Amniotic epithelial cell (primary cell): Measurements from ENCODE around the gene EMID1.

Source experiments
- DNase-seq: peaks from one replicate; pipeline ENCODE4 v3.0.0-alpha.2; 2010; ENCODE audit warnings: low read depth

Gene EMID1

DNA sequence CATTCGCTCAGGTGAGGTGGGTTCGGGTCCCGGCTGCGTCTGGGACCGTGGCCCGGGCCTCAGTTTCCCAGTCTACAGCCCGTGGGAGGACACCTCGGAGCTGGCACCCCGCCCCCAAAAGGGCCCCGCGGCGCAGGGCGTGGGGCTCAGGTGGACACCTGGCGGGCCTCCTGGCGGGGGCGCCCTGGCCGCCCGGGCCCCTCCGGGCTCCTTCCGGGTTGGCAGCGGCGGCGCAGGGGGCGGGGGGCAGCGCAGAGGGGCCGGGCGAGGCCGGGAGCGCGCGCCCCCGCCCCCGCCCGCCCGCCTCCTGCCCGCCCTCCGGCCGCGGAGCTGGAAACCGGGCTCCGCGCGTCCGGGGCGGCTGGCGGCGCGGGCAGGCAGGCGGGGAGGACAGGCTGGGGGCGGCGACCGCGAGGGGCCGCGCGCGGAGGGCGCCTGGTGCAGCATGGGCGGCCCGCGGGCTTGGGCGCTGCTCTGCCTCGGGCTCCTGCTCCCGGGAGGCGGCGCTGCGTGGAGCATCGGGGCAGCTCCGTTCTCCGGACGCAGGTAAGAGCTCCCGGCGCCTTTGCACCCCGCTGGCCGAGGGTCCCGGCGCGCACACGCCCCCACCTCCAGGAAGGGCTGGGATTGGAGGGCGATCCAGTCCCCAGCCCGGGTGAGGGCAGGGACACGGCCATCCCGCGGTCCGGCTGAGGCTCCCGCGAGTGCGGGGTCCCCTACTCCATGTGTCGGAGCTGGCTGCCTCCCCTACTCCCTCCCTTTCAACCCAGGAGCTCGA lies at the start of gene EMID1:
Gene EMID1 (plus strand): TSS at position 303 of the 778 bp plus-strand sequence. CDS start 143 bp downstream, at position 446.
- peak; percentile 6 for DNase-seq

DNA sequence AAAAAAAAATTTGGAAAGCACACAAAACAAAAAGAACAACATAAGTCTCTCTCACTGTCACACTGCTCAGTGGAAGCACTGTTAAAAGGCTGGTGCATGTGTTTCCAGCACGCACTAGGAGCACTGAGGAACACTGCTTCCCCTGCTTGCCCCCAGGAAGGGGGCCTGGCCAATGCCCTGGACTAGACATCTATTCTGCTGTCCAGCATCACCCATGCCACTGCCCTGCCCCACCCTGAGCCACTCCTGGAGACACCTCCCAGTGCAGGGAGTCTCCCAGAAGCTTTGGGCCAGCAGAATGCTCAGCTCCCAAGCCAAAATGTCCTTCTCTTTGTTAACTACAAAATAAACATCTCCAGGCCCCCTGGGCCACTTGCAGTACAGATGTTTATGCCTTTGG lies 49.7 kb upstream of the EMID1 start:
- DNase-seq, result no peak

DNA sequence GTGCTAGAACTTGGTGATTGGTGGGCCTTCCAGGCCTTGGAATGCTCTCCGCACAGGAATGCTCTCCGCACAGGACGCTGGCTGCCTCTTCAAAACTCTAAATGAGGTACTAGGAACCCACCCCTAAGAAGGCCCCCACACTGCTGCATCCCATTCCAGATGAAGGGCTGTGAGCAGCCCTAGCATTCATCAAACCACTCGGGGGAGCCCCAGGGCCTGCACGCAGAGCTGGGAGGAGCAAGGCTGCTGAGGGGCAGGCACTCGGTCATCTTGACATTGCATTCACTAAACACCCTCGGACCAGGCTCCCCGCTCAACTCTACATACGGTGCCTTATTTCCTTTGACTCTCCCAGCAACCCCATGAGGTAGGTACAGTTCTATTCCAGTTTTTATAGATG lies 49.2 kb upstream of the EMID1 start:
- DNase-seq, result peak; percentile 17

DNA sequence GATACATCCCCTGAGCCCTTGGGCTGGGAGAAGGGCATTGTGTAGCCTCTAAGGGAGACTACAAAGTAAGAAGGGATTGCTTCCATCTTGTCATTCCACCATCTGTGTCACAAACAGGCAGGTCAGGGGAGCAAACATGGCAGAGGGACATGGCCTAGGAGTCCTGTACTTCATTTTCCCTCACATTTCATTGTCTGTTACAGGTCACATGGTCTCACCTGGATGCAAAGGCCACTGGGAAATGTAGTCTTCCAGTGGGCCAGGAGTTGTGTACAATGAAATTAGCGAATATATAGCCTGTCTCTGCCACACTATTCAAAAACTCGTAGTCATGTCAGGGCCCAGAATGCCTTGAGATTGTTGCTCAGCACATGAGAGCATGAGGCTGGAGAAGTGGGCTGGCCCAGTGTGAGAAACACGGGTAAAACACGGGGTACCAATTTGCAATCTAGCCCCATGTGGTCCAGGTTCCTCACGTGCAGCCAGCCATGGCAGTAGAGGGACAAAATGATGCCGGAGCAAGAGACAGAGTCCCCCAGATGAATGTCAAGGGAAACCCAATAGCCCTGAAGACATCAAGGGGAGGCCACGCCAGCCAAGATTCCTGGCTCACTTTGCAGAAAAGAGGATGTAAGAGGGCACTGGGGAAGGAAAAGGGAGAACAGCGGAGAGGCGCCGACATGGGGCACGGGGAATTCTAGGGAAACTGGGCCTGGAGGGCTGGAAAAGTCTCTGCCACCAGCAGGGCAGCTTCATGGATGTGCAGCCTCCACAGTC lies 47.7 kb upstream of the EMID1 start:
- no peak for DNase-seq

DNA sequence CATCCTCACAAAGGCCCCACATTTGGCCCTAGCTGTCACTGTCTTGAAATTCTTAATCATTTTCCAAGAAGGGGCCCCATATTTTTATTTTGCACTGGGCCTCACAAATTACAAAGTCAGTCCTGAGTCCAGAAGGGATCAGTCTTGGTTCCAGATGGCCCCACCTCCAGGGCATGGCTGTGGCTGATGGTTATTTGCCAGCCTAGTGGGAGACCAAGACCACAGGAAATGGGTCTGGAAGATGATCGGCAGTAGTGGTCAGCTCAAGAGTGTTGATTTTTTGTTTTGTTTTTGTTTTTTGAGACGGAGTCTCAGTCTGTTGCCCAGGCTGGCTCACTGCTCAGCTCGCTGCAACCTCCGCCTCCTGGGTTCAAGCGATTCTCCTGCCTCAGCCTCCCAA lies 47.1 kb upstream of the EMID1 start:
- DNase-seq, result no peak

DNA sequence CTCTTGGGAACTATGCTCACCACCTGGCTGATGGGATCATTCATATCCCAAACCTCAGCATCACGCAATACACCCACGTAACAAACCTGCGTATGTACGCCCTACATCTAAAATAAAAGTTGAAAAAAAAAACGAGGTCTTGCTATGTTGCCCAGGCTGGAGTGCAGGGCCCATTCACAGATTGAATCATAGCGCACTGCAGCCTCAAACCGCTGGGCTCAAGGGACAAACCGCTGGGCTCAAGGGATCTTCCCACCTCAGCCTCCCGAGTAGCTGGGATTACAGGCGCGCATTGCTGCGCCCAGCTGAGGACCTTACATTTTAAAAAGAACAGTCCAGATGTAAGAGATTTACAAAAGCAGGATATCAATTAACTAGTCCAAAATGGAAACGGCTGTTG lies 41.9 kb upstream of the EMID1 start:
- no peak for DNase-seq

DNA sequence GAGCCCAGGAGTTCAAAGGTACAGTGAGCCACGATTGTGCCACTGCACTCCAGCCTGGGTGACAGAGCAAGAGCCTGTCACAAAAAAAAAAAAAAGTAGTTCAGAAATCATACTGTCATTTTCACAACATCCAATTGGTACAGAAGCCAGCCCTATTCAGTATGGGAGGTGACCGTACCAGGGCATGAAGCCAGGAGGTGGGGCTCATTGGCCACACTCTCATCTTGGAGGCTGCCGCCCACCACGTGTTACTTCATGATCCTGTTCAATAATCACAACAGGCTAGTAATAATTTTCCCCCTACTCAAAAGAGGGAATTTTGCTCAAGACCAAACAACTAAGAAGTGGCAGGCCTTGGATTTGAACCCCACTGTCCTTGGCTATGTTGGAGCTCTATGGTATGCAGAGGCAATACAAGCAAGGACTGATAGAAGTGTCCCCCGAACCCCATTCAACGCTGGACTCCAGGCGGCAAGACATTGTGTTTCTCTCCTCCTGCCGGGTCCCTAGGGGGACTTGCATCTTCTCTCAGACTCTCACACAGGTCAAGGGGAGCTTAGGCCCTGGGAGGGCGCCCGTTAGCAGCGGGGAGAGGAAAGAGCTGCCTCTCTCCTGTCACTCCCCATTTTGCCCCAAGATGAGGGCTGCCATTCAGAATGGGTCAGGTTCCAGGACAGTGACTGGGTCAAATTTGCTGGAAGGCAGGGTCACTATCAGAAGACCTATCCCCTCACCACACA lies 40.2 kb upstream of the EMID1 start:
- no peak for DNase-seq

DNA sequence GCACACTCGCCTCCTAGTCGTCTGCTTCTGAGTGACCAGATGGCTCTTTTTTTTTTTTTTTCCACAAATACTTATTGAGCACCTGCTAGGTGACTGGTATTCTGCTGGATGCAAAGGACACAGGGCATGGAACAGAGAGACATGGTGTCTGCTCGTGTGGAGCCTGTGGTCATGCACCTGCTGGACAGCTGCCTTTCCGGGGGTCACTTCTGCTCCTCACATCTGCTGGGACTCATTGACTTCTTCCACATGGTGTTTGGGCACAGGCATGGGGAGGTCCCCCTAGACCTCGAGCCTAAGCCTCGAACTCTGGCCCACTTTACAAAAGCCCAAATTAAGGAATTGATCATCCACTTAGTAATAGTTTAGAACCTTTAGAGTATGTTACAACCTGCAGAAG lies 39.5 kb upstream of the EMID1 start:
- DNase-seq, result no peak

DNA sequence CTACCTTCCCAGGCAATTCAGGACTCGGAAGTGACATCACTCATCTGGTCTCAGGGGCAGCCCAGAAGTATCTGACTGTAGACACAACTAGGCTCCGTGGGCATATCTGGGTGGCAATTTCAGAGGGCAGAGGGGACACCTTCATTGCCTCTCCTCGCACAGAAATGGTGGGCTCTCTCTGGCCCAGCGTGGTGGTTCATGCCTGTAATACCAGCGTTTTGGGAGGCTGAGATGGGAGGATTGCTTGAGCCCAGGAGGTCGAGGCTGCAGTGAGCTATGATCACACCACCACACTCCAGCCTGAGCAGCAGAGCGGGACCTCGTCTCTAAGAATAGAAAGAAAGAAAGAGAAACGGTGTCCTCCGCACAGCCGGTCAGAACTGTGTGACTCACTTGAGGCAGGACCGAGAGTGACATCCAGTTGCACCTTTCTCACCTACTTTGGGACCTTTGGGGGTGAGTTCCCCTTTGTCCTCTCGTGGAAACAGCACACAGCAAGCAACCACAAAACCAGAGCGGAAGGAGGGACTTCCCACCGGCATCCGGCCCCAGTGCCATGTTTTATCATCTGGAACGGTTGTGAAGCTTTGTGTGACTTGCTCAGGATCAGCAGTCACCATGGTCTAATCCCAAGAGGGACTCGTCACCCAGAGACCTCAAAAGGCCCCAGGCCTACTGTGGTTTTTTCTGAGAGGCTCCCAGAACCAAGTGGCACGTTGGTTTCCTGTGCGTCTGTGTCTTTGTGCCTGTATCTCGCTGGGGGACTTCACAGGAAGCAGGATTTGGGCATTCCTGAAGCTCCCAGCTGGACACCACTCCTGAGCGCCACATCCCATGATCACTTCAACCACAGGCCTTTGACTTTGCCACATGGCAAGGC lies 38.4 kb upstream of the EMID1 start:
- DNase-seq, result no peak

DNA sequence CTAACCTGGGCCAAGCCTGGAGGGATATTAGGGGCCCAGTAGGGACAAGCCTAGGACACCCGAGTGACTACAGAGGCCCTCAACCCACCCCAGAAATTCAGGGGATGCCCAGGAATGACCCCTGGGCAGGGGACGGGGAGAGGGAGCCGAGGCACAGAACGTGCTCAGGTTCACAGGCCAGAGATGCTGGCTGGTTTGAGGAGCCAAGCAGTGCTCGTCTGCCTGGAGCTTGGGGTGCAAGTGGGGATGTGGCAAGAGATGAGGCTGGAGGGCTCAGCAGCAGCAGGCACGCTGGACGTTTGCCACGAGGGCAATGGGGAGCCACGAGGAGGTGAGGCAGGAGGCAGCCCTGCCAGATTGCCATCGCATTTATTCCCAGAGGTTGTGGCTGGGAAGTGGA lies 34.0 kb upstream of the EMID1 start:
- DNase-seq, result no peak

DNA sequence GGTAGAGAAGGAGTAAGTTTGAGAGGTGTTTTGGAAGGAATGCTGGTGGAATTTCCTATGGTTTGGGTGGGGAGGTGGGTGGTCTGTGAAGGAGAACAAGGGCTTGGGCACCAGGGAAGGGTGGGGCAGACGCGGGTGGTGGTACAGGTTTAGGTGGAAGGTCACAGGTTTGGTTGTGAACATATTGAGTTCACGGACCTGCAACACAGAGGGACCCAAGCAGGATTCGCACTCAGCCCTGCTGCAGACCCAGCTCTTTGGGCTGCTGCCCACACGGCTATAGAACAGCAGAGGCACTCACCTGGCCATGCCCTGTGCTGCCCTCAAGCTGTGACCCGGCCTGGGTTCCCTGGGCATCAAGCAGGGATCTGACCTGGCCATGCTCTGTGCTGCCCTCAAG lies 33.5 kb upstream of the EMID1 start:
- DNase-seq, result no peak

DNA sequence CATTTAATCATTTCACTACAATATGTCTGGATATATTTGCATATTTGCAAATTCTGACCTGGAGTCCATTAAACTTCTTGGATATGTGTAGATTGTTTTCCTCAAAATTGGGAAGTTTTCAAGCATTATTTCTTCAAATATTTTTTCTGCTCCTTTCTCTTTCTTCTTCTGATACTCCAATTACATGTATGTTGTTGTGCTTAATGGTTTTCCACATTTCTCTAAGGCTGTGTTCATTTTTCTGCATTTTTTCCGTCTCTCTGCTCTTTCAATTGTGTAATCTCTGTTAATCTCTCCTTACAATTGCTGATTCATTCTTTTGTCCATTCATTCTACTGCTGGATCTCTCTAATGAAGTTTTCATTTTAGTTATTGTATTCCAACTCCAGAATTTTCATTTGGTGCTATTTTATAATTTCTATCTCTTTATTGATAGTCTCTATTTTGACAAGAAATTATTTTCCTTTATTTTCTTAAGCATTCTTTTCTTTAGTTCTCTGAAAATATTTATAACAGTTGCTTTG lies 30.3 kb upstream of the EMID1 start:
- no peak for DNase-seq

DNA sequence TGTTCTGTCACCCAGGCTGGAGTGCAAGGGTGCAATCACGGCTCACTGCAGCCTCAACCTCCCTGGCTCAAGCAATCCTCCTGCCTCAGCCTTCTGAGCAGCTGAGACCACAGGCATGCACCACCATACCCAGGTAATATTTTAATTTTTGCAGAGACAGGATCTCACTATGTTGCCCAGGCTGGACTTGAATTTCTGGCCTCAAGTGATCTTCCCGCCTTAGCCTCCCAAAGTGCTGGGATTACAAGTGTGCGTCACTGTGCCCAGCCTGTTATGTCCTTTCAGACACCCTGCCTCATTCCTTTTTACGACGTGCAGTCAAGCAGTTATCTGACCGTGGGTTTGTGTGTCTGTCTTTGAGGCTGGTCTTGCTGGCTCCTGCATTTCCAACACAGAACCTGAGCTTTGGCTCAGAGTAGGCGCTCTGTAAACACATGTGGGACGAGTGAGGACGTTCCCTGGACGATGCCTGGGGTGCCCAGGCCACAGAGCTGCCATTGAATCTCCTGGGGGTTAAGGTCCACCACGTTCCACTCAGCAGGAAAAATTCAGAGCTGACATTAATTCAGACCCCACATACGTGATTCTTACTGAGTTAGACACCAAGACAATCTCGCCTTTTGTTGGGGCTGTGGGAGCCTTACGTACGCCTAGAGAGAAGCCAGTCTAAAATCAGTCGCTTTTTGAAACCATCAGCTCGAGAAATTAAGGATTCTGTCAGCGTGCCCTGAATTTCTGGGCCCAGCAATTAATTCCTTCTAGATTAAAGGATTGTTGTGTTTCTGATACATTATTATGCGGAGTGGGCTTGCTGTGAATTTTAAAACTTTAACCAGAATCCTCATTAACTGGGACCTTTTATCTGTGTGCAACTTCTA lies 21.5 kb upstream of the EMID1 start:
- no peak for DNase-seq

DNA sequence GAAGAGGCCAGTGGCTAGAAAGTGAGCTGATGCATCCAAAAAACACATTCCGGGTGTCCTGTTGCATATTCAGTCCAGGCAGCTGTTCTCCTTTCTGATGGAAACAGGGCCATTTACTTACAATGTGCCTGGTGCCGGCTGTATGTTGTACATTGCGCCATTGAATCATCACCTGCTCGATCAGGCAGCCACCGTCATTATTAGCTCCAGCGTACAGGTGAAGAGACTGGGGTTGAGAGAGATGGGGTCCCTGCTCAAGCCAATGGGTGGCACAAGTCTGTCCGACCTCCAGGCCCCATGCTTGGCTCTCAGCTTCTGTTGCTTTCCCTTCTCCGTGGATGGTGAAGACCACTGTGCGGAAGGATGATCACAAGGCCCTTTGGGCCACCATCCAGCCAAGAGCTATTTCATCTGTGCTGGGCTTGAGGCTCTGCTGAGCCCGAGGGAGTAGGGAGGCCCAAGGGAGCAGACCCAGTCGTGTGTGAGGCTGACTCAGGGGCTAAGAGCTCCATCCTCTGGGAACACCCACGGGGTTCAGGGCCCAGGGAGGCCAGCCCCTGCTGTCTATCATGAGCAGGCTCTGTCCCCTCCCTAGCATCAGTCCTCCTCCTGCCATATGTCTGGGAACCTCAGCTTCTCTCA lies 20.7 kb upstream of the EMID1 start:
- no peak for DNase-seq

DNA sequence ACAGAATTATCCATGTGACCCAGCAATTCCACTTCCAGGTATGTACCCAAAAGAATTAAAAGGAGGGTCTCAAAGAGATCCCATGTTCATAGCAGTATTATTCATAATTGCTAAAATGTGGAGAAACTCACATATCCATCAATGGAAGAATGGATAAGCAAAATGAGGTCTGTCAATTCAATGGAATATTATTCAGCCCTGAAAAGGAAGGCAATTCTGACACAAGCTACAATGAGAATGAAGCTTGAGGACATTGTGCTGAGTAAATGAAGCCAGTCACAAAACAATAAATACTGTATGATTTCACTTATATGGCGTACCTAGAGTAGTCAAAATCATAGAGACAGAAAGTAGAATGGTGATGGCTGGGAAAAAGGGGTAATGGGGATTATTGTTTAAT lies 19.4 kb upstream of the EMID1 start:
- no peak for DNase-seq

DNA sequence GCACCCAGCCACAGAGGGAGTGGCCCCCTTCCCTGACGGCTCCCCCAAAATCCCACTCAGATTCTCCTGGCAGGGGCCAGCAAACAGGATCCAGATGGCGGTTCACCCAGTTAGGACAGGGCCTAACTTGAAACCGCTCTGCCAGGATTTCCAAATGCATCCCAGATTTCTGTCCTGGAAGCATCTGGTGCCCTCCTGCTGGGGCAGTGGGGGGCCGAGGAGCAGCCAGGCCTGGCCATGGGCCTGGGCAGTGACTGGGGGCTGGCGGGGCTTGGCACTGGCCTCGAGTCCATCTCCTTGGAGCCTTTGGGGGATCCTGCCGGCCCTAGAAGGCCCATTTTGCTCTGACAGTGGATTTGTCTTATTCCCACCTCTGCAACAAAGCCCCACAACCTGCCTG lies 17.9 kb upstream of the EMID1 start:
- no peak for DNase-seq

DNA sequence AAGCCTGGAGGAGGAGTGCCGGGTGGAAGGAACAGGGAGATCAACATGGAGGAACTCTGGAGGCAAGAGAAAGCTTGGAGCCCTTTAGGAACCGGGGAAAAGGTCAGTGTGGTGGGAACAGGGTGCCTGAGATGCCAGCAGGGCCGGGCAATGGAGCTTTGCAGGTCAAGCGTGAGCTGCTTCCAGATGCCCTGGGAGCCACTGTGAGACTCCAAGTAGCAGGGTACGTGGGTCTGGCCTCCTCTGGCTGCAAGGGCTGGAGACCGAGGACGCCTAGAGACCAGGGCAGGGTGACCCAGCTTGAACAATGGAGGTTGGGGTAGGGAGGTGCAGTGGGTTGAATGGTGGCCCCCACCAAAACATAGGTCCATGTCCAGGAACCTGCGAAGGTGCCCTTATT lies 15.6 kb upstream of the EMID1 start:
- no peak for DNase-seq

DNA sequence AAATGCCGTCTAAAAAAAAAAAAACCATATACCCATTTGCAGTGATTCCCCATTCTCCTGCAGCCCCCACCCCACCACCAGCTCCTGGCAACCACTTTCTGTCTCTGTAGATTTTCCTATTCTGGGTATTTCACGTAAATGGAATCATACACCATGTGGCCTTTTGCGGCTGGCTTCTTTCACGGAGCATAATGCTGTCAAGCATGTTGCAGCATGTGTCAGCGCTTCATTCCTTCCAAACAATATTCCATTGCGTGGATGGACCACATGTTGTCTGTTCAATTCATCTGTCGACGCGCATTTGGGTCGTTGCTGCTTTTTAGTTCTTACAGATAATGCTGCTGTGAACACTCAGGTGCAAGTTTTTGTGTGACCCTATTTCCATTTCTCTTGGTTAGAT lies 14.8 kb upstream of the EMID1 start:
- no peak for DNase-seq

DNA sequence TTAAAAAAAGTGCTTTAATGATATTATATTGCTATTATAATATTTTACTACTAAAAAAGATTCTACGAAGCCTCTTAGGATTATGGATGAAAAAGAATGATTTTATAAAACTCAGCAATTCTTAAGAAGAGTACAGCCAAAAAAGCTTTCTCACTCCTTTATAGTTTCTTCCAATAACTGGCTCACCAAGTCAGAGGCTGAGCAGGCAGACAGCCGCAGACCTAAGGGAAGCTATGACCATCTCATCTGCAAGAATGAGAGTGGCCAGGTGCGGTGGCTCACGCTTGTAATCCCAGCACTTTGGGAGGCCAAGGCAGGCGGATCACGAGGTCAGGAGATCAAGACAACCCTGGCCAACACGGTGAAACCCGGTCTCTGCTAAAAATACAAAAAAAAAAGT lies 12.7 kb upstream of the EMID1 start:
- DNase-seq, result no peak

DNA sequence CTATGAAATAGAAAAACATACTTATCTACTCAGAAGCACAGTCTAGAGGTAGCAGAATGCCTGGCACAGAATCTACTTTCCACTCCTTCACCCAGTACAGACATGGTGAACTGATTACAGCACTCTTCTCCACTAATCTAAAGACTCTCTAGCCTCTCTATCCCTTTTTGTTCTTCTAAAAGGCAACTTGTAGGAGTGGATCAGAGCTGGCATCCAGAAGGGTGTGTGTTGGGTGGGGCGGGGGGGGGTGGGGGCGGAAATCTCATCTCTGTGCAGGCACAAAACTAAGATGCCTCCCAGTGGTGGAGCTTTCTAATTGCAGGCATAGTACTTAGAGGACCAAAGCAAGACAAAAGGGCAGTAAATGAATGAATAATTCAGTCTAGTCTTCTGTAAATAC lies 11.5 kb upstream of the EMID1 start:
- DNase-seq, result no peak
